Endothelial cell of umbilical vein (primary cell): ENCODE measurements around the gene CELF1. TPM values are rescaled to one million over a fixed set of nuclear protein-coding genes. Genes with fewer than 3 reads are reported as not detected.
"Not testable (repeated sequence)": the region's sequence is repeated elsewhere in the genome, so short reads cannot be mapped to it uniquely, and the experiment has no call there.

ENCODE experiments used
- BruUV-seq: library from RNA; stranded (reverse); fragments of 400-500 nt; replicated peaks from 2 replicates; lab custom pipeline; 2021; lab: Mats Ljungman, UMichigan
- CTCF ChIA-PET: fragments of 300-600, 350-600 bp; sonication (Branson Sonifier 250); formaldehyde crosslinking; loops from one replicate; lab custom pipeline; 2021; ENCODE audit warnings: antibody characterized with exemption, inconsistent platforms; lab: Charles Lee
- POLR2A ChIA-PET: fragments of 300-600, 350-600 bp; sonication (Branson Sonifier 250); formaldehyde crosslinking; loops from one replicate; lab custom pipeline; 2021; ENCODE audit warnings: antibody characterized with exemption, inconsistent platforms; lab: Charles Lee
- DNase-seq: peaks from one replicate; pipeline ENCODE4 v3.0.0-alpha.2; 2011; ENCODE audit warnings: low read depth, low spot score
- FAIRE-seq: peaks from 2 replicates; lab custom pipeline; 2011; peaks lifted over from hg19 to GRCh38; lab: Jason Lieb, UNC
- H2AFZ ChIP-seq: 2 replicates; pipeline ENCODE4 v1.6.0; 2012; ENCODE audit warnings: low read depth, low read length, control low read depth, inconsistent platforms
- H3K27ac ChIP-seq: 2 replicates; pipeline ENCODE4 v1.5.1; 2011; ENCODE audit warnings: low read depth, mild to moderate bottlenecking, control low read depth, low read length, moderate library complexity; ENCODE audit not compliant: insufficient read depth
- H3K27me3 ChIP-seq, 2 experiments: 2 replicates each; pipeline versions ENCODE4 v1.6.0 to v1.6.1; 2011; ENCODE audit warnings: low read length in 2 of 2, mixed read lengths in 1 of 2; ENCODE audit not compliant: control insufficient read depth in 2 of 2, insufficient read depth in 2 of 2
- H3K36me3 ChIP-seq, 2 experiments: 2 replicates in 1 of 2; 3 replicates in 1 of 2; pipeline ENCODE4 v1.5.1; 2011; ENCODE audit warnings: low read length in 2 of 2, mild to moderate bottlenecking in 1 of 2, moderate library complexity in 1 of 2; ENCODE audit not compliant: control insufficient read depth in 2 of 2, insufficient read depth in 2 of 2; ENCODE audit errors: extremely low read depth in 1 of 2
- H3K4me1 ChIP-seq: 3 replicates; pipeline ENCODE4 v1.5.1; 2011; ENCODE audit warnings: mild to moderate bottlenecking, low read length; ENCODE audit not compliant: control insufficient read depth, insufficient read depth; ENCODE audit errors: extremely low read depth
- H3K4me2 ChIP-seq: 2 replicates; pipeline ENCODE4 v1.6.1; 2011; ENCODE audit warnings: low read length, control low read depth, mixed read lengths; ENCODE audit not compliant: insufficient read depth
- H3K4me3 ChIP-seq, 3 experiments: fragments of 200-600 bp in 1 of 3; sonication (generic), shearing (Covaris generic) in 1 of 3; replicated peaks in 1 of 3; 2 replicates each; pipeline ENCODE4 v1.5.1; 2011 to 2016; ENCODE audit warnings: control low read depth in 3 of 3, low read length in 3 of 3, mild to moderate bottlenecking in 2 of 3, inconsistent platforms in 1 of 3, low read depth in 1 of 3, moderate library complexity in 1 of 3; ENCODE audit not compliant: insufficient read depth in 1 of 3
- H3K79me2 ChIP-seq: 2 replicates; pipeline ENCODE4 v1.6.0; 2012; ENCODE audit warnings: low read length, inconsistent platforms; ENCODE audit not compliant: control insufficient read depth, insufficient read depth
- H3K9ac ChIP-seq: replicated peaks from 2 replicates; pipeline ENCODE3; 2011; ENCODE audit warnings: low read length, control low read depth; ENCODE audit not compliant: insufficient read depth; ENCODE audit errors: extremely low read depth
- H3K9me1 ChIP-seq: replicated peaks from 3 replicates; pipeline ENCODE4 v1.6.0; 2011; ENCODE audit warnings: mild to moderate bottlenecking, low read length; ENCODE audit not compliant: control insufficient read depth, insufficient read depth; ENCODE audit errors: extremely low read depth
- H3K9me3 ChIP-seq: replicated peaks from 2 replicates; pipeline ENCODE4 v1.5.1; 2012; ENCODE audit warnings: low read length, inconsistent platforms; ENCODE audit not compliant: control insufficient read depth, insufficient read depth
- H4K20me1 ChIP-seq: replicated peaks from 2 replicates; pipeline ENCODE3; 2011; ENCODE audit warnings: mild to moderate bottlenecking, low read length; ENCODE audit not compliant: control insufficient read depth, insufficient read depth; ENCODE audit errors: extremely low read depth
- EZH2 ChIP-seq: IDR thresholded peaks from 2 replicates; pipeline ENCODE4 v1.6.1; 2012; ENCODE audit warnings: borderline replicate concordance, low read depth, mild to moderate bottlenecking, moderate library complexity, low read length, inconsistent platforms; ENCODE audit not compliant: severe bottlenecking
- FOS ChIP-seq: IDR thresholded peaks from 2 replicates; pipeline ENCODE4 v1.6.1; 2011; ENCODE audit warnings: mild to moderate bottlenecking, low read length, moderate library complexity, borderline replicate concordance; ENCODE audit not compliant: insufficient read depth
- GATA2 ChIP-seq: IDR thresholded peaks from 2 replicates; pipeline ENCODE4 v1.7.0; 2011; ENCODE audit warnings: low read depth, mild to moderate bottlenecking, moderate library complexity, mixed read lengths, low read length; ENCODE audit not compliant: insufficient read length, insufficient read depth
- JUN ChIP-seq: IDR thresholded peaks from 2 replicates; pipeline ENCODE4 v1.6.1; 2011; ENCODE audit warnings: borderline replicate concordance, low read depth; ENCODE audit not compliant: insufficient read length, insufficient read depth
- MAX ChIP-seq: IDR thresholded peaks from 2 replicates; pipeline ENCODE4 v1.6.1; 2011; ENCODE audit not compliant: insufficient read depth, insufficient read length
- MYC ChIP-seq: IDR thresholded peaks from one replicate; pipeline ENCODE4 v1.6.1; 2011; ENCODE audit warnings: mild to moderate bottlenecking, low read depth, low read length
- POLR2A ChIP-seq: IDR thresholded peaks from 2 replicates; pipeline ENCODE4 v1.6.1; 2012; ENCODE audit warnings: low read depth, mild to moderate bottlenecking, control low read depth, low read length
- POLR2AphosphoS5 ChIP-seq: IDR thresholded peaks from 2 replicates; pipeline ENCODE4 v1.6.1; 2012; ENCODE audit warnings: low read depth, mild to moderate bottlenecking, control low read depth, low read length, moderate library complexity; ENCODE audit not compliant: insufficient read depth
- dilution Hi-C: fragments of 300-500 bp; cut with MboI; formaldehyde crosslinking; loops from one replicate; pipeline ENCODE4 v1.15.0; 2019; ENCODE audit warnings: low sequenced_read_pairs; ENCODE audit not compliant: extremely low pct_ligation_motif_present
- intact Hi-C: fragments of 100-400 bp; cut with micrococcal nuclease; formaldehyde crosslinking; loops from one replicate; pipeline ENCODE4 v1.10.0; 2022
- polyA plus RNA-seq, 4 experiments: library from polyadenylated mRNA; depleted of rRNA in 3 of 4; stranded (reverse) in 3 of 4; unstranded in 1 of 4; fragments of >200 nt; gene quantifications; 2 replicates each; pipeline versions ENCODE4 v1.2.1 to v1.2.3, GENCODE V29; 2011 to 2012; ENCODE audit warnings: missing spikeins in 1 of 4
- total RNA-seq: library from RNA; stranded (reverse); gene quantifications from 2 replicates; pipeline ENCODE4 v1.2.3, GENCODE V29; 2021
- TF ChIP-seq, protein P1 (sequence below), 2 donors: IDR thresholded peaks; 1 replicate in 1 of 2; 2 replicates in 1 of 2; pipeline ENCODE4 v1.5.1; 2011; ENCODE audit warnings: low read length in 2 of 2, mild to moderate bottlenecking in 2 of 2, moderate library complexity in 2 of 2, control low read depth in 1 of 2, inconsistent platforms in 1 of 2, low read depth in 1 of 2; ENCODE audit not compliant: insufficient read depth in 1 of 2; ENCODE audit errors: extremely low read depth in 1 of 2

CELF1 gene
- total and polyA plus RNA-seq, 2 donors (not counting 3 experiments of a cell fraction or from before 2014, with no cell fraction given), result 66.3 to 120 TPM

DNA sequence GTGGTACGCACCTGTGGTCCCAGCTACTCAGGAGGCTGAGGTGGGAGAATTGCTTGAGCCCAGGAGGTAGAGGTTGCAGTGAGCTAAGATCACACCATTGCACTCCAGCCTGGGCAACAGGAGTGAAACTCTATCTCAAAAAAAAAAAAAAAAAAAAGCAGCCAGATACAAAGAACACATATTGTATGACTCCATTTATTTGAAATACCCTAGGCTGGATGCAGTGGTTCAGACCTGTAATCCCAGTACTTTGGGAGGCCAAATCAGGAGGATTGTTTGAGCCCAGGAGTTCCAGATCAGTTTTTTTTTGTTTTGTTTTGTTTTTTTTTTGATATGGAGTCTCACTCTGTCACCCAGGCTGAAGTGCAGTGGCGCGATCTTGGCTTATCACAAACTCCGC, 9.5 kb upstream of the CELF1 start:
- H4K20me1 ChIP-seq, H2AFZ ChIP-seq, H3K4me1 ChIP-seq, H3K9ac ChIP-seq, FAIRE-seq, DNase-seq, H3K4me2 ChIP-seq, H3K4me3 ChIP-seq, H3K27me3 ChIP-seq, H3K9me1 ChIP-seq, H3K27ac ChIP-seq, H3K9me3 ChIP-seq, intact Hi-C loops, BruUV-seq, H3K36me3 ChIP-seq, CTCF ChIA-PET, dilution Hi-C loops: not testable (repeated sequence)
- POLR2A ChIA-PET, result interaction anchor here (0.7 kb wide), 2 partner anchors 31 to 96 kb away, joined by 8 to 10 read pairs; no protein-coding TSS in a partner anchor
- H3K79me2 ChIP-seq, result peaks cover 19% of the 10 kb centered on the region

DNA sequence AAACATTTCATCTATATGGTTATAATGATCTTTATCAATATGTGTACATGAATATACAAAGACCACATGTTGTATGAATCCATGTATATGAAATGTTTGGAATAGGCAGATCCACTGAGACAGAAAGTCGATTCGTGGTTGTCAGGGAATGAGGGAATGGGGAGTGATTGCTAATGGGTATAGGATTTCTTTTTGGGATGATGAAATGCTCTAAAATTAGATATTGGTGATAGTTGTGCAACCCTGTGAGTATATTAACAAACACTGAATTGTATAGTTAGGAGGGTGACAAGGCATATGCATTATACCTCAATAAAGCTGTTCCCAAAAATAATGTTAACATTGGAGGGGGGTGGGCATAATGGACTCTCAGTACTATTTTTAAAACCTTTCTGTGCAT, 7.5 kb upstream of the CELF1 start:
- H3K4me1 ChIP-seq, result peaks cover 5% of the 10 kb centered on the region
- no peaks in the 10 kb centered on the region for H3K27me3 ChIP-seq
- H2AFZ ChIP-seq, result no peak overlapping the region
- TF ChIP-seq POLR2A (no peak), JUN (no peak), EZH2 (no peak), FOS (no peak), MYC (no peak), MAX (no peak), POLR2AphosphoS5 (no peak), GATA2 (no peak)
- TF ChIP-seq, protein P1, sequence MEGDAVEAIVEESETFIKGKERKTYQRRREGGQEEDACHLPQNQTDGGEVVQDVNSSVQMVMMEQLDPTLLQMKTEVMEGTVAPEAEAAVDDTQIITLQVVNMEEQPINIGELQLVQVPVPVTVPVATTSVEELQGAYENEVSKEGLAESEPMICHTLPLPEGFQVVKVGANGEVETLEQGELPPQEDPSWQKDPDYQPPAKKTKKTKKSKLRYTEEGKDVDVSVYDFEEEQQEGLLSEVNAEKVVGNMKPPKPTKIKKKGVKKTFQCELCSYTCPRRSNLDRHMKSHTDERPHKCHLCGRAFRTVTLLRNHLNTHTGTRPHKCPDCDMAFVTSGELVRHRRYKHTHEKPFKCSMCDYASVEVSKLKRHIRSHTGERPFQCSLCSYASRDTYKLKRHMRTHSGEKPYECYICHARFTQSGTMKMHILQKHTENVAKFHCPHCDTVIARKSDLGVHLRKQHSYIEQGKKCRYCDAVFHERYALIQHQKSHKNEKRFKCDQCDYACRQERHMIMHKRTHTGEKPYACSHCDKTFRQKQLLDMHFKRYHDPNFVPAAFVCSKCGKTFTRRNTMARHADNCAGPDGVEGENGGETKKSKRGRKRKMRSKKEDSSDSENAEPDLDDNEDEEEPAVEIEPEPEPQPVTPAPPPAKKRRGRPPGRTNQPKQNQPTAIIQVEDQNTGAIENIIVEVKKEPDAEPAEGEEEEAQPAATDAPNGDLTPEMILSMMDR (IDR thresholded peaks at IDR 0.05; ENCODE audit: extremely low read depth in 1 of 2, insufficient read depth in 1 of 2, low read depth in 1 of 2, low read length in 2 of 2), result no peak
- FAIRE-seq, result no peak
- ChIA-PET CTCF (no interaction called here), POLR2A (no interaction called here)
- DNase-seq, result no peak
- no peaks in the 10 kb centered on the region for H3K9me1 ChIP-seq
- H3K4me3 ChIP-seq, result no peak overlapping the region
- H3K4me2 ChIP-seq, result no peak overlapping the region
- dilution Hi-C loops, result no loop called here
- H3K27ac ChIP-seq, result no peak overlapping the region
- peaks cover 4% of the 10 kb centered on the region for H3K79me2 ChIP-seq
- intact Hi-C loops, result no loop called here
- no peak overlapping the region for H3K9ac ChIP-seq
- H3K36me3 ChIP-seq, result no peaks in the 10 kb centered on the region
- no peaks in the 10 kb centered on the region for H3K9me3 ChIP-seq
- H4K20me1 ChIP-seq, result no peaks in the 10 kb centered on the region
- no TSS peak for BruUV-seq
